Activated CD8-positive, alpha-beta T cell treated with anti-CD3 and anti-CD28 coated beads, Interleukin-2, amount 10 ng/mL, durations not matched to agents 7 days and 5 days (primary cell): ENCODE data around the gene EPS15. TPM values are rescaled to one million over a fixed set of nuclear protein-coding genes. Genes with fewer than 3 reads are reported as not detected.

Source experiments
- ATAC-seq: fragments of 150-1000 bp; cut with Tn5 transposase; one replicate; pipeline ENCODE4 v1.10.0; 2021; ENCODE audit warnings: moderate library complexity
- CTCF ChIA-PET: fragments of 350-600 bp; sonication (Branson Sonifier 250); formaldehyde crosslinking; loops from one replicate; lab custom pipeline; 2021; ENCODE audit warnings: antibody characterized with exemption; lab: Charles Lee
- POLR2A ChIA-PET: fragments of 350-600 bp; sonication (Branson Sonifier 250); formaldehyde crosslinking; loops from one replicate; lab custom pipeline; 2021; ENCODE audit warnings: antibody characterized with exemption; lab: Charles Lee
- DNase-seq: peaks from one replicate; pipeline ENCODE4 v3.0.0-alpha.2; 2020
- H3K27ac Mint-ChIP-seq: one replicate; pipeline ENCODE4 v1.8.0; 2021; ENCODE audit warnings: mild to moderate bottlenecking, mixed read lengths
- H3K27me3 Mint-ChIP-seq: one replicate; pipeline ENCODE4 v1.8.0; 2021; ENCODE audit warnings: low read depth, mixed read lengths
- H3K36me3 Mint-ChIP-seq: one replicate; pipeline ENCODE4 v1.8.0; 2021; ENCODE audit warnings: low read depth, mixed read lengths
- H3K4me1 Mint-ChIP-seq: one replicate; pipeline ENCODE4 v1.8.0; 2021; ENCODE audit warnings: low read depth, mixed read lengths
- H3K4me3 Mint-ChIP-seq: one replicate; pipeline ENCODE4 v1.8.0; 2021; ENCODE audit warnings: mild to moderate bottlenecking, mixed read lengths
- H3K9me3 Mint-ChIP-seq: one replicate; pipeline ENCODE4 v1.8.0; 2022; ENCODE audit warnings: mixed read lengths; ENCODE audit not compliant: insufficient read depth
- total RNA-seq, 2 experiments: library from RNA; stranded (reverse); gene quantifications; one replicate each; pipeline ENCODE4 v1.2.3, GENCODE V29; 2021

EPS15 gene
- total RNA-seq, 2 experiments from 2014 or later: 57.2 to 58.4 TPM

DNA sequence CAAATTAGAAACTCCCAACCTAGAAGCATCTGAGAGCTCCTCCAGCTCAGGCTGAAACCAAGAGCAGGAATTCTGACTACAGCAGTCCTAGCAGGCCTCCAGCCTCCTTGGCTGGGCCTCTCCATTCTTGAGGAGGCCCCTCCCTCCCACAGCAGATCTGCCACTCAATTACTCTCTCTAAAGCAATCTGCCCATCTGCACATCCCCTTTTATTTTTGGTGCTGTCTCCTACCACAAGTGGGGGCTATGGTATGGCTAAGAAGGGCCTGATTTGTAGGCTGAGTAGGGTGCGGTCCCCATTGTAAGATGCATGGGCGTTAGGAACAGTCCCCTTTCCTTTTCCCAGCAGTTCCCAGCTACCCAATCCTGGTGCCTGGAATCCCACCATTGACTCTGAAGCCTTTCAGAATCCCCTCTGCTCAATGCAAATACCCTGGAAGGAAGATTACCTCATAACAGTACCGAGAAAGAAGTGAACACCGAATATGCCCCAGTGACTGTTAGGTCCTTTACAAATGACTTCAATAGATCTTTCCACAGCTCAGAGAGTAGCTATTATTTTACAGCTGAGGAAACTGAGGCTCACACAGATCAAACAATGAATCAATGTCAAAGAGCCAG is 177.1 kb downstream of the EPS15 start:
- ATAC-seq (no peak), DNase-seq (no peak)
- Mint-ChIP-seq H3K4me1 (no peaks in the 10 kb centered on the region), H3K4me3 (no peak overlapping the region), H3K36me3 (no peaks in the 10 kb centered on the region), H3K27me3 (peaks cover 41% of the 10 kb centered on the region), H3K27ac (no peak overlapping the region), H3K9me3 (no peaks in the 10 kb centered on the region)
- ChIA-PET POLR2A (no interaction called here), CTCF (interaction anchor here (2.1 kb wide), 1 partner anchor 45 kb away, joined by 4 read pairs; no protein-coding TSS in a partner anchor)

DNA sequence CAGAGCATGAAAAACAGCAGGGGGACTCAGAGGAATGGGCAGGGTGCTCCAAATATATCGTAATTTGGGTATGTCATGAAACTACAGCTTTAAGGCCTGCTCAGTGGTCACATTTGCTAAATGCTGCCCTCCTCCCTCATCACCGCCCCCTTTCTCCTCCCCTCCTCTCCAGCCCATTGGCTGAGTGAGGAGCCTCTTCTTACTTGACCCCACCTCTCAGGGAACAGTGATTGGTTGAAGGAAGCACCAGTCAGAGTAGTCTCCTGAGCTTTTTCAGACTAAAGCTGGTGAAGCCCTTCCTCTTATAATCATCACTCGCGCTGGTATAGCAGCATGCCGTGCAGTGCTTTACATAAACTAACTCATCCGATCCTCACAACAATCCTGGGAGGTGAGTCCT is 178.7 kb downstream of the EPS15 start:
- Mint-ChIP-seq H3K27ac (no peak overlapping the region), H3K36me3 (no peaks in the 10 kb centered on the region), H3K9me3 (no peaks in the 10 kb centered on the region), H3K4me3 (no peak overlapping the region), H3K27me3 (peaks cover 34% of the 10 kb centered on the region), H3K4me1 (no peaks in the 10 kb centered on the region)
- no peak for ATAC-seq
- ChIA-PET POLR2A (no interaction called here), CTCF (no interaction called here)
- DNase-seq: no peak

DNA sequence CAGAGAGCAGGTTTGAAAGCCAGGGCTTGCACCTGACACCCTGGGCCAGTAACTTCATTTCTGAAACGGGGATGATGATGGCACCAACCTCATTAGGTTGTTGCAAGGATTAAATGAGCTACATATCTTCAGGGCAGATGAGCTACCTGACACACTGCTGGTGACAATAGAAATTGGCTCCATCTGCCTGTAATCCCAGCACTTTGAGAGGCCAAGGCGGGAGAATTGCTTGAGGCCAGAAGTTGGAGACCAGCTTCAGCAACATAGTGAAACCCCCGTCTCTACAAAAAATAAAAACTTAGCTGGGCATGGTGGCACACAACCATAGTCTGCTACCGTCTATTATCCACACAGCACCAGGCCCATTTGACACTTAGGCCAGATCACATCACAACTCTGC is 182.4 kb downstream of the EPS15 start:
- peaks cover 14% of the 10 kb centered on the region for H3K27me3 Mint-ChIP-seq
- no peaks in the 10 kb centered on the region for H3K9me3 Mint-ChIP-seq
- ChIA-PET POLR2A (interaction anchor here (1.0 kb wide), 1 partner anchor 109 kb away, joined by 3 read pairs; no protein-coding TSS in a partner anchor), CTCF (no interaction called here)
- ATAC-seq: no peak
- no peak for DNase-seq
- no peak overlapping the region for H3K27ac Mint-ChIP-seq
- H3K36me3 Mint-ChIP-seq: no peaks in the 10 kb centered on the region
- no peaks in the 10 kb centered on the region for H3K4me1 Mint-ChIP-seq
- no peak overlapping the region for H3K4me3 Mint-ChIP-seq

DNA sequence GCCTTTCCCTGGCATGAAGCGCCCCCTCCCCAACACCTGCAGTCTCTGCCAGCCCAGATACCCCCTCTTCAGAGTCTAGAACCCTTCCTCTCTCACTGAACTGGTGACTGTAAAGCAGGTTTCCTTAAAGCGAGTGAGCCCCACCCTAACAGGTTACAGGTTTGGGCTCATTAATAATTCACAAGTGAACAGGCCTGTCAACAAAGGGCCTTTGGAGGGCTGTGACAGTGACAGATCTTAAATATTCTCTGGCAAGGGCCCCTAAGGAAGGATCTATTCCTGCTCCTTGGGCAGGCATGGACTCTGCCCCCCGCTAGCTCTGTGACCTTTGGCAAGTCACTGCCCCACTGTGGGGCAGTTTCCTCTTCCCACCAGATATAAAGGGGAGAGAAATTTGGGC is 183.1 kb downstream of the EPS15 start:
- H3K4me1 Mint-ChIP-seq: peaks cover 2% of the 10 kb centered on the region
- H3K27me3 Mint-ChIP-seq: peaks cover 18% of the 10 kb centered on the region
- H3K4me3 Mint-ChIP-seq: no peak overlapping the region
- no peak overlapping the region for H3K27ac Mint-ChIP-seq
- ATAC-seq: no peak
- no peaks in the 10 kb centered on the region for H3K9me3 Mint-ChIP-seq
- no peaks in the 10 kb centered on the region for H3K36me3 Mint-ChIP-seq
- DNase-seq: no peak
- ChIA-PET POLR2A (interaction anchor here (1.0 kb wide), 1 partner anchor 110 kb away, joined by 3 read pairs; no protein-coding TSS in a partner anchor), CTCF (no interaction called here)

DNA sequence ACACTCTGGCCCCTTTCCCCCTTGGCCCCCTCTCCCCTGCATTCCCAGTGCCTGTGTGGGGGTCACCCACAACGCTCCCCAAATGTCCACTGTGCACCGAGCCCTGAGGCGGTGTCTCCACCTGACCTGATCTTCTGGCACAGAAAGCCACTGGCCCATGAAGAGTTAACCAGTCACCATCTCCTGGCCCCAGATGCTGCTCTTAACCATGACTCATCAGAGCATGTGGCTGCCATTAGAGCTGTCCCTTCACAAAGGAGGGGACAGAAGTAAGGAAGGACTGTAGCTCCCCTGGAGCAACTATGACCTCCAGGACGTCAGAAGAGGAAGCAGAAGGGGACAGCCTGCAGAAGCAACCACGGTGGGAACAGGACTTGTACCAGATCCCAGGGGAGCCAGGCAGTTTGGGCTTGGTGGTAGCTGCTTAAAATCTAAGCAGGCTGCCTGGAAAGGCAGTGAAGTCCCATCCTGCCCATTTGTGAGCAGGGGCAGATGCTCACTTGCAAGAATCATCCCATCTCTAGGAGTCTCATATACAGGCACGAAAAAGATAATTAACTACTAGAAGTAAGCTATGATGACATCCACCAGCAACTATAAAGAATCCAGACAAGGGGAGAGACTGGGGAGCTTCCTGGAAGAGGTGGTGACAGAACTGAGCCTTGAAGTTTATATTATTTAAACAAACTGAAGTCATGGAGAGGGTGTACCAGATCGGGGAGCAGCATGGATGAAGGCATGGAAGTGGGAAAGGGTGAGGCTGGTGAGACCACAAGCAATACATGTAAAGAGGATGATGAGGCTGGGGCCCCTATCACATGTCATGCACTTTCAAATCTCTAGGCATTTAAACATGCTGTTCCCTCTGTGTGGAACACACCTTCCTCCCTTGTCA is 187.6 kb downstream of the EPS15 start:
- ChIA-PET CTCF (interaction anchor here (2.3 kb wide), 1 partner anchor 35 kb away, joined by 7 read pairs; no protein-coding TSS in a partner anchor), POLR2A (no interaction called here)
- Mint-ChIP-seq H3K4me3 (peak overlapping the region; percentile 45), H3K36me3 (no peaks in the 10 kb centered on the region), H3K27me3 (peaks cover 34% of the 10 kb centered on the region), H3K4me1 (peaks cover 7% of the 10 kb centered on the region), H3K27ac (no peak overlapping the region), H3K9me3 (no peaks in the 10 kb centered on the region)
- no peak for ATAC-seq
- no peak for DNase-seq

DNA sequence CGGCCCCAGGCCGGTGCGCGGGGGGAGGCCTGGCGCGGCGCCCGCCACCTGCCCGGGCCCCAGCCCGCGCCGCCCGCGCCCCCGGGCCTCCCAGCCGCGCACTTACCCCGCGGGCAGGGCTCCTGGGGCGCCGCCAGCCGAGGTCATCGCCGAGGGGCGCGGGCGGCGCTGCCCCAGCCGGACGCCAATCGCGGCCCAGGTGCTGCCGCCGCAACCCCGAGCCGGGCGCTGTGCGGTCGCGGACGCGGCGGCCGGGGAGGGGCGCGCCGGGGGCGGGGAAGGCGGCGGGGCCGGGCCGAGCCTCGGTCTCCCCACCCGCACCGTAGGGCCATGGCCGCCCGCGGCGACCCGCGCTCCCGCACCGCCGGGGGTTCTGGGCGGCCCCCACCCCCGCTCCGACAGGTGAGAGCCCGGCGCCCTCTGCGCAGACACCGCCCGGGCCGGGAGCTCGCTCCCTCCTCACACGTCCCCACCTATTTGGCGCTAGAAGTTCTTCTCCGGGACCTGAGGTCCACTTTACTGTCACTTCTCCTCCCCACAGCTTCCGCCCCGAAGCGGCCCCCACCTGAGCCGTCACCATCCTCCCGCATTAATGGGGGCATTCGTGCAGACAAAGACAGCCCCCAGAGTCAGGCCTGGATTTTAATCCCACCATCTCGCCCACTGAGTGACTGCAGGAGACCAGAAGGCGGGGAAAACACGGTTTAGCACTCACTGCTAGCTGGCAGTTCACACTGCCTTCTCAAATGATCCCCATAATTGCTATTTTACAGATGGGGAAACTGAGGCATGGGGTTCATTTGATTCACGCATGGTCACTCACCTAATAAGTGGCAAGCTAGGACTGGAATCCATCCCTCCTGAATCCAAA is 188.5 kb downstream of the EPS15 start, which contains the start of gene TTC39A:
Gene TTC39A (minus strand): TSS at position 232 of the 871 bp plus-strand sequence. CDS start 85 bp downstream, at position 147.
- H3K4me1 Mint-ChIP-seq: peaks cover 7% of the 10 kb centered on the region
- POLR2A ChIA-PET: no interaction called here
- CTCF ChIA-PET: no interaction called here
- no peaks in the 10 kb centered on the region for H3K36me3 Mint-ChIP-seq
- peaks cover 39% of the 10 kb centered on the region for H3K27me3 Mint-ChIP-seq
- no peak within 1 kb of the TSS for H3K27ac Mint-ChIP-seq
- DNase-seq: no peak
- H3K9me3 Mint-ChIP-seq: no peaks in the 10 kb centered on the region
- ATAC-seq: peak; percentile 62
- H3K4me3 Mint-ChIP-seq: peak within 1 kb of the TSS; percentile 56

DNA sequence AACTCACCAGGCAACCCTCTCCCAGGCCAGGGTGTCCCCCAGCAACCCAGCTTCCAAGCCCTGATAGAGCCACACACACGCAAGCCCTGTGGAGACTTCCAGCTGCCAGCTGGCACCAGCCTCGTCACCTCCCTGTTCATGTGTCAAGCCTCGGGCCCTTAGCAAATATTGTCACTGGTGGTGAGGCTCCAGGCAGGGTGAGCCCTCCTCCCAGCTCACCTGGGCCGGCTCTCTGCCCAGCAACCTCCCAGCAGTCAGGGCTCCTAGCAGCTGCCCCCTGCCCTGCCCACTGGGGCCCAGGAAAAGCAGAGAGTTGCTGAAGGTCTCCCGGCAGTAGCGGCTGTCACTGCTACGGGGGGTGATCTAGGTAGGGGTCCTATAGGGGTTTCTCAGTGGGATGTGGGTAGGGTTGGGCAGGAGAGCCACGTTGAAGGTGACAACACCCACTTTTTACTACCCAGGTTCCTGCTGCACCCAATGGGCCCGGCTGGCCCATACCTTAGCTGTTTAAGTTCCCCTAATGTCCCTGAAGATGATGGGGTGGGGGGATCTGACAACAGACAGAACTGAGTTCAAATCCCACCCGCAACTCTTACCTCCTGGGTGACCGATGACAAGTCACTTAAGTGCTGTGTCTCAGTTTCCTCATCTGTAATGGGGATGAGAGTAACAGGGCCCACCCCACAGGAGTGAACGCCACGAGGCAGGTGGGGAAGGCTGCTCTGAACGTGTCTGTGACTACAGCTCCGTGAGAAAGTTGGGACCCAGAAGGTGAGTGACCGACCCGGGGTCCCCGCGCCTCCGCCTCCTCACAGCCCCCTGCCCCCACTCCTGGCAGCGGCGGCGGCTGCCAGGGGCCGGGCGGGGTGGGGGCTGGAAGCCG is 189.4 kb downstream of the EPS15 start:
- Mint-ChIP-seq H3K36me3 (no peaks in the 10 kb centered on the region), H3K27ac (no peak overlapping the region), H3K4me3 (peak overlapping the region; percentile 34), H3K9me3 (no peaks in the 10 kb centered on the region), H3K27me3 (peaks cover 37% of the 10 kb centered on the region), H3K4me1 (peaks cover 7% of the 10 kb centered on the region)
- no peak for DNase-seq
- CTCF ChIA-PET: interaction anchor here (0.9 to 1.4 kb wide), 2 partner anchors 20 to 33 kb away, joined by 3 to 4 read pairs; no protein-coding TSS in a partner anchor
- POLR2A ChIA-PET: no interaction called here
- ATAC-seq: no peak

DNA sequence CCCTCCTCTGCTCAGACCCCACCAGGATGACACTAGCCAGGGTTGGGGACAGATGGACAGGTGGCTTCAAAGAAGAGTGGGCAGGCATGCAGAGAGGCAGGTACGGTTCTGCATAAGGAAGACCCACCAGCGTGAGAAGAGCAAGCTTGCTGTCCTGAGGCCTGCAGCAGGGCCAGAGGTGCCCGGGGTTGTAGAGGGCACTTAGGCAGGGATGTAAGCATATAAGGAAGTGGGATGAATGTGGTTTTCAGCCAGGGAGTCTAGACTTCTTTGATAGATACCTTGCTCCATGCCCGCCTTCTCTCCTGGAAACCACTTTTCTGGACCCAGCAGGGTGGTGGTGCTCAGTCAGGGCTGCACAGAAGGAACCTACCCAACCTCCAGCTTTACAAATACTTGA is 190.1 kb downstream of the EPS15 start:
- DNase-seq: no peak
- H3K4me3 Mint-ChIP-seq: no peak overlapping the region

DNA sequence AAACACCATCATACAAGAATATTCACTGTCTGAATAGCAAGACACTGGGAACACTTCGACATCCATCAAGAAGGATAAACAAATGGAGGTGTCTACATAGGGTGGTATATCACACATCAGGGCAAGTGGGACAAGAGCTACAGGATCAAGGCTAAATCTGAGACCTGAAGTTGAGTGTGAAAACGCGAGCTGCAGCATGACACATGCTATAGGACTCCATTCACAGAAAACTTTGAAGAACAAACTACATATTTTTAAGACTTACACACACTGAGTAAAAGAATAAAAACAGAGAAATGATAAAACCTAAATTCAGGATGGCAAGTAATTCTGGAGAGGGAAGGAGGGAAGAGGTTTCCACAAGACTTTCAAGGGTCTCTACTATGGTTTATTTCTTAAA is 190.8 kb downstream of the EPS15 start:
- no peak overlapping the region for H3K4me3 Mint-ChIP-seq
- H3K27ac Mint-ChIP-seq: no peak overlapping the region
- H3K9me3 Mint-ChIP-seq: no peaks in the 10 kb centered on the region

More for the DNA sequence above, 190.1 kb downstream of the EPS15 start:
- ChIA-PET CTCF (interaction anchor here (0.9 to 1.4 kb wide), 2 partner anchors 21 to 32 kb away, joined by 3 to 4 read pairs; no protein-coding TSS in a partner anchor), POLR2A (interaction anchor here (1.3 kb wide), 1 partner anchor 11 kb away, joined by 3 read pairs; no protein-coding TSS in a partner anchor)
- peaks cover 38% of the 10 kb centered on the region for H3K27me3 Mint-ChIP-seq
- no peak for ATAC-seq
- no peaks in the 10 kb centered on the region for H3K36me3 Mint-ChIP-seq
- no peak overlapping the region for H3K27ac Mint-ChIP-seq
- peaks cover 7% of the 10 kb centered on the region for H3K4me1 Mint-ChIP-seq
- no peaks in the 10 kb centered on the region for H3K9me3 Mint-ChIP-seq

DNA sequence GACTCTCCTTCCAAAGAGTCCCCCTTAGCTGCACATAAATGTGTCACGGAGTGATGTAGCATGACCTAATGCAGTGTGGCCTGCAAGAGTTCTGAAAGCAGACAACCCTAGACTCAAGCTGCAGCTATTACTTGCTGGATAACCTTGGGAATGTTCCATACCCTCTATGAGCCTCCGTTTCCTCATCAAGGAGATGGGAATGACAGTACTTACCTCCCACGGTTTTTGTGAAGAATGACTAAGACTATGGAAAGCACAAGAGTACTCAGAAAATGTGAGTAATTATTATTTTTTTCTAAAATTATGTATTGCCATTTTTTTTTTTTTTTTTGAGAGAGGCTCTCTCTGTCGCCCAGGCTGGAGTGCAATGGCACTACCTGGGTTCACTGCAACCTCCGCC is 191.7 kb downstream of the EPS15 start:
- Mint-ChIP-seq H3K4me3 (no peak overlapping the region), H3K27ac (no peak overlapping the region), H3K4me1 (peaks cover 7% of the 10 kb centered on the region), H3K9me3 (no peaks in the 10 kb centered on the region), H3K36me3 (no peaks in the 10 kb centered on the region), H3K27me3 (peaks cover 48% of the 10 kb centered on the region)
- ATAC-seq: no peak
- ChIA-PET CTCF (no interaction called here), POLR2A (no interaction called here)
- no peak for DNase-seq

More for the DNA sequence above, 190.8 kb downstream of the EPS15 start:
- ATAC-seq (no peak), DNase-seq (no peak)
- CTCF ChIA-PET: interaction anchor here (1.4 kb wide), 1 partner anchor 31 kb away, joined by 4 read pairs; no protein-coding TSS in a partner anchor
- POLR2A ChIA-PET: interaction anchor here (1.3 kb wide), 1 partner anchor 10 kb away, joined by 3 read pairs; no protein-coding TSS in a partner anchor
- peaks cover 7% of the 10 kb centered on the region for H3K4me1 Mint-ChIP-seq
- no peaks in the 10 kb centered on the region for H3K36me3 Mint-ChIP-seq
- H3K27me3 Mint-ChIP-seq: peaks cover 41% of the 10 kb centered on the region
